H9 (cell line): Measurements from ENCODE around the gene ADAMTS2. TPM values are rescaled to one million over a fixed set of nuclear protein-coding genes. Genes with fewer than 3 reads are reported as not detected.

Experiments used
- DNase-seq: peaks from one replicate; pipeline ENCODE4 v3.0.0-alpha.2; 2017
- H2AFZ ChIP-seq: one replicate; pipeline ENCODE4 v1.6.1; 2013; ENCODE audit warnings: mild to moderate bottlenecking, low read length, control low read depth, moderate library complexity
- H2AK5ac ChIP-seq: 2 replicates; pipeline ENCODE4 v1.6.1; 2013; ENCODE audit warnings: low read length, control low read depth, mixed read lengths; ENCODE audit not compliant: insufficient read length
- H2BK120ac ChIP-seq: one replicate; pipeline ENCODE4 v1.6.1; 2013; ENCODE audit warnings: low read depth, mild to moderate bottlenecking, low read length, control low read depth, inconsistent platforms; ENCODE audit not compliant: poor library complexity, severe bottlenecking
- H2BK12ac ChIP-seq: 2 replicates; pipeline ENCODE4 v1.6.1; 2013; ENCODE audit warnings: low read length, control low read depth, mixed read lengths, low read depth; ENCODE audit not compliant: insufficient read length
- H2BK15ac ChIP-seq: 2 replicates; pipeline ENCODE4 v1.6.1; 2013; ENCODE audit warnings: low read depth, low read length, control low read depth
- H2BK20ac ChIP-seq: one replicate; pipeline ENCODE4 v1.6.1; 2013; ENCODE audit warnings: low read depth, mild to moderate bottlenecking, low read length, control low read depth, inconsistent platforms; ENCODE audit not compliant: poor library complexity, severe bottlenecking
- H2BK5ac ChIP-seq: 2 replicates; pipeline ENCODE4 v1.6.1; 2013; ENCODE audit warnings: low read length, control low read depth, mixed read lengths; ENCODE audit not compliant: insufficient read length
- H3K14ac ChIP-seq: 2 replicates; pipeline ENCODE4 v1.6.1; 2013; ENCODE audit warnings: low read length, control low read depth; ENCODE audit not compliant: insufficient read depth
- H3K18ac ChIP-seq: 2 replicates; pipeline ENCODE4 v1.6.1; 2013; ENCODE audit warnings: low read depth, mild to moderate bottlenecking, mixed read lengths, low read length, control low read depth; ENCODE audit not compliant: insufficient read length
- H3K23ac ChIP-seq: 2 replicates; pipeline ENCODE4 v1.6.1; 2013; ENCODE audit warnings: low read length, control low read depth, mixed read lengths, low read depth; ENCODE audit not compliant: insufficient read length
- H3K23me2 ChIP-seq: 2 replicates; pipeline ENCODE4 v1.6.1; 2013; ENCODE audit warnings: low read depth, mild to moderate bottlenecking, mixed read lengths, low read length, control low read depth; ENCODE audit not compliant: insufficient read length, poor library complexity, severe bottlenecking
- H3K27ac ChIP-seq: 2 replicates; pipeline ENCODE4 v1.5.1; 2013; ENCODE audit warnings: low read length, control low read depth, mixed read lengths, low read depth; ENCODE audit not compliant: insufficient read length
- H3K27me3 ChIP-seq: 2 replicates; pipeline ENCODE4 v1.6.1; 2013; ENCODE audit warnings: low read length, control low read depth, inconsistent platforms; ENCODE audit not compliant: insufficient read depth
- H3K4ac ChIP-seq: 2 replicates; pipeline ENCODE4 v1.6.1; 2013; ENCODE audit warnings: low read depth, mild to moderate bottlenecking, control low read depth, inconsistent platforms, low read length, moderate library complexity
- H3K4me1 ChIP-seq: 2 replicates; pipeline ENCODE4 v1.6.1; 2013; ENCODE audit warnings: low read length, control low read depth, inconsistent platforms; ENCODE audit not compliant: insufficient read depth
- H3K4me2 ChIP-seq: 2 replicates; pipeline ENCODE4 v1.6.1; 2013; ENCODE audit warnings: low read length, control low read depth, mixed read lengths; ENCODE audit not compliant: insufficient read length, insufficient read depth
- H3K56ac ChIP-seq: 2 replicates; pipeline ENCODE4 v1.6.1; 2013; ENCODE audit warnings: low read depth, mild to moderate bottlenecking, mixed read lengths, low read length, control low read depth; ENCODE audit not compliant: insufficient read length
- H3K79me1 ChIP-seq: 2 replicates; pipeline ENCODE4 v1.6.1; 2013; ENCODE audit warnings: low read depth, mild to moderate bottlenecking, moderate library complexity, low read length, control low read depth, inconsistent platforms; ENCODE audit not compliant: insufficient read depth, poor library complexity, severe bottlenecking
- H3K79me2 ChIP-seq: 2 replicates; pipeline ENCODE4 v1.6.1; 2013; ENCODE audit warnings: low read length, control low read depth, inconsistent platforms; ENCODE audit not compliant: insufficient read depth
- H3K9ac ChIP-seq: 2 replicates; pipeline ENCODE4 v1.6.1; 2013; ENCODE audit warnings: low read length, control low read depth, mixed read lengths; ENCODE audit not compliant: insufficient read length; ENCODE audit errors: extremely low read depth
- H3K9me3 ChIP-seq: one replicate; pipeline ENCODE4 v1.6.1; 2013; ENCODE audit warnings: low read depth, low read length, inconsistent platforms; ENCODE audit not compliant: control insufficient read depth
- H3T11ph ChIP-seq: one replicate; pipeline ENCODE4 v1.6.1; 2013; ENCODE audit warnings: mild to moderate bottlenecking, low read length, control low read depth, inconsistent platforms
- H4K20me1 ChIP-seq: one replicate; pipeline ENCODE4 v1.6.1; 2013; ENCODE audit not compliant: control insufficient read depth, insufficient read length, insufficient read depth
- H4K5ac ChIP-seq: 2 replicates; pipeline ENCODE4 v1.6.1; 2013; ENCODE audit warnings: low read depth, mild to moderate bottlenecking, mixed read lengths, low read length, control low read depth; ENCODE audit not compliant: insufficient read length
- H4K8ac ChIP-seq: replicated peaks from 2 replicates; pipeline ENCODE4 v1.6.1; 2013; ENCODE audit warnings: low read length, control low read depth, mixed read lengths, low read depth; ENCODE audit not compliant: insufficient read length
- H4K91ac ChIP-seq: 2 replicates; pipeline ENCODE4 v1.6.1; 2013; ENCODE audit warnings: low read depth, mild to moderate bottlenecking, moderate library complexity, mixed read lengths, low read length, control low read depth; ENCODE audit not compliant: insufficient read length
- H3K27ac Mint-ChIP-seq, 3 experiments: 2 replicates in 2 of 3; 3 replicates in 1 of 3; pipeline ENCODE4 v1.8.0; 2020 to 2021; ENCODE audit warnings: mixed read lengths in 3 of 3, mild to moderate bottlenecking in 1 of 3, moderate library complexity in 1 of 3
- H3K27me3 Mint-ChIP-seq: 2 replicates; pipeline ENCODE4 v1.8.0; 2021; ENCODE audit warnings: low read depth, mild to moderate bottlenecking, moderate library complexity, mixed read lengths
- H3K36me3 Mint-ChIP-seq, 3 experiments: 2 replicates in 2 of 3; 3 replicates in 1 of 3; pipeline ENCODE4 v1.8.0; 2020 to 2021; ENCODE audit warnings: low read depth in 3 of 3, mixed read lengths in 3 of 3; ENCODE audit not compliant: insufficient read depth in 1 of 3
- H3K4me1 Mint-ChIP-seq, 2 experiments: 2 replicates each; pipeline ENCODE4 v1.8.0; 2020; ENCODE audit warnings: mixed read lengths in 2 of 2
- H3K4me3 Mint-ChIP-seq, 2 experiments: 2 replicates in 1 of 2; 3 replicates in 1 of 2; pipeline ENCODE4 v1.8.0; 2020 to 2021; ENCODE audit warnings: mild to moderate bottlenecking in 2 of 2, mixed read lengths in 2 of 2, moderate library complexity in 1 of 2
- H3K9me3 Mint-ChIP-seq, 2 experiments: 2 replicates in 1 of 2; 3 replicates in 1 of 2; pipeline ENCODE4 v1.8.0; 2020; ENCODE audit warnings: mild to moderate bottlenecking in 2 of 2, mixed read lengths in 2 of 2, moderate library complexity in 1 of 2
- WGBS: extraction: QIAGEN DNeasy Blood & Tissue Kit; methylation state at CpG from one replicate; pipeline ENCODE4 v1.1.7; 2013; ENCODE audit warnings: missing lambda C conversion rate, low lambda C conversion rate, mixed read lengths; ENCODE audit not compliant: insufficient read length; ENCODE audit errors: extremely low coverage; 5-methylcytosine and 5-hydroxymethylcytosine counted together
- total RNA-seq: library from RNA; stranded (reverse); gene quantifications from 2 replicates; pipeline ENCODE4 v1.2.1, GENCODE V29; 2021
- TF ChIP-seq, protein P1 (sequence below): fragments of 200-600 bp; sonication (generic); conservative IDR thresholded peaks from 3 replicates; pipeline ENCODE4 v1.8.0; 2021; ENCODE audit warnings: antibody characterized with exemption, mild to moderate bottlenecking

ADAMTS2 gene
- total RNA-seq, 1 experiment from 2014 or later = 5.4 TPM

GRCh38 chr5:179307013-179307800 is 38.1 kb downstream of the ADAMTS2 start:
- no peak overlapping the region for H2AK5ac ChIP-seq
- H2BK15ac ChIP-seq = no peak overlapping the region
- H3K56ac ChIP-seq = no peak overlapping the region
- H3K9me3 Mint-ChIP-seq = peaks cover 13 to 22% of the 10 kb centered on the region in 2 experiments; a peak in 4 of 5 replicates
- no peaks in the 10 kb centered on the region for H3K27me3 ChIP-seq
- no peak overlapping the region for H2AFZ ChIP-seq
- no peak overlapping the region for H4K91ac ChIP-seq
- no peaks in the 10 kb centered on the region for H3K9me3 ChIP-seq
- no peak overlapping the region for H2BK20ac ChIP-seq
- no peaks in the 10 kb centered on the region for H3K23me2 ChIP-seq
- no peak for DNase-seq
- TF ChIP-seq, protein P1, sequence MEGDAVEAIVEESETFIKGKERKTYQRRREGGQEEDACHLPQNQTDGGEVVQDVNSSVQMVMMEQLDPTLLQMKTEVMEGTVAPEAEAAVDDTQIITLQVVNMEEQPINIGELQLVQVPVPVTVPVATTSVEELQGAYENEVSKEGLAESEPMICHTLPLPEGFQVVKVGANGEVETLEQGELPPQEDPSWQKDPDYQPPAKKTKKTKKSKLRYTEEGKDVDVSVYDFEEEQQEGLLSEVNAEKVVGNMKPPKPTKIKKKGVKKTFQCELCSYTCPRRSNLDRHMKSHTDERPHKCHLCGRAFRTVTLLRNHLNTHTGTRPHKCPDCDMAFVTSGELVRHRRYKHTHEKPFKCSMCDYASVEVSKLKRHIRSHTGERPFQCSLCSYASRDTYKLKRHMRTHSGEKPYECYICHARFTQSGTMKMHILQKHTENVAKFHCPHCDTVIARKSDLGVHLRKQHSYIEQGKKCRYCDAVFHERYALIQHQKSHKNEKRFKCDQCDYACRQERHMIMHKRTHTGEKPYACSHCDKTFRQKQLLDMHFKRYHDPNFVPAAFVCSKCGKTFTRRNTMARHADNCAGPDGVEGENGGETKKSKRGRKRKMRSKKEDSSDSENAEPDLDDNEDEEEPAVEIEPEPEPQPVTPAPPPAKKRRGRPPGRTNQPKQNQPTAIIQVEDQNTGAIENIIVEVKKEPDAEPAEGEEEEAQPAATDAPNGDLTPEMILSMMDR = no peak
- H3K4me1 ChIP-seq = no peaks in the 10 kb centered on the region
- no peak overlapping the region for H2BK5ac ChIP-seq
- H3K18ac ChIP-seq = no peak overlapping the region
- H3K4me2 ChIP-seq = no peak overlapping the region
- no peak overlapping the region for H3K4me3 Mint-ChIP-seq
- no peak overlapping the region; a peak in 1 of 7 replicates for H3K27ac Mint-ChIP-seq
- no peak overlapping the region for H3T11ph ChIP-seq
- no peak overlapping the region for H3K4ac ChIP-seq
- no peak overlapping the region for H2BK12ac ChIP-seq
- no peak overlapping the region for H3K9ac ChIP-seq
- H3K27ac ChIP-seq = no peak overlapping the region
- H3K23ac ChIP-seq = no peak overlapping the region
- no peaks in the 10 kb centered on the region for H3K79me1 ChIP-seq
- H2BK120ac ChIP-seq = no peak overlapping the region
- H3K14ac ChIP-seq = no peak overlapping the region
- peaks cover 2% of the 10 kb centered on the region; the same call in 1 of the 2 replicates for H3K27me3 Mint-ChIP-seq
- H3K36me3 Mint-ChIP-seq = peaks cover 0 to 5% (median 0%) of the 10 kb centered on the region in 3 experiments; a peak in 1 of 7 replicates
- H4K8ac ChIP-seq = no peak overlapping the region
- no peaks in the 10 kb centered on the region for H4K20me1 ChIP-seq
- H4K5ac ChIP-seq = no peak overlapping the region
- H3K4me1 Mint-ChIP-seq = 0 out of 4 replicates have a peak, but pooled peaks cover 0 to 4% of the 10 kb centered on the region in 2 experiments
- no peaks in the 10 kb centered on the region for H3K79me2 ChIP-seq
- no CpG with 5 or more reads among the region's 29 CpGs for WGBS
